ENCODE data around the gene CLCA2.

- TF ChIP-seq CTCF (IDR thresholded peaks at IDR 0.05; ENCODE audit: insufficient read depth, low read length) (no peak), POLR2AphosphoS5 (IDR thresholded peaks at IDR 0.05; ENCODE audit: low read depth) (no peak), REST (IDR thresholded peaks at IDR 0.05; ENCODE audit: insufficient replicate concordance, low read depth) (no peak), GABPA (IDR thresholded peaks at IDR 0.05; ENCODE audit: low read depth) (no peak), SPI1 (IDR thresholded peaks at IDR 0.05; ENCODE audit: borderline replicate concordance, low read depth) (no peak)
Measured at GRCh38 chr1:86504895-86505563, 81.1 kb downstream of the CLCA2 start.

All from HL-60 (cell line).